Coronary artery (tissue), 2 donors: Measurements from ENCODE around the gene LAPTM4A.
"Not testable (repeated sequence)": the region's sequence is repeated elsewhere in the genome, so short reads cannot be mapped to it uniquely, and the experiment has no call there.

Experiments
- DNase-seq: peaks from one replicate; pipeline ENCODE4 v3.0.0-alpha.2; 2017; ENCODE audit warnings: low spot score
- H3K27ac ChIP-seq, 2 donors: fragments of 200-600 bp; sonication (generic); one replicate each; pipeline ENCODE4 v1.5.1; 2016 to 2019
- H3K4me3 ChIP-seq: fragments of 200-600 bp; sonication (generic); 2 replicates; pipeline ENCODE4 v1.5.1; 2016; ENCODE audit warnings: mild to moderate bottlenecking, moderate library complexity
- CTCF ChIP-seq: fragments of 200-600 bp; sonication (generic); IDR thresholded peaks from one replicate; pipeline ENCODE4 v1.5.1; 2019; ENCODE audit warnings: antibody characterized with exemption

LAPTM4A gene

GRCh38 chr2:20094142-20094755, 42.8 kb upstream of the LAPTM4A start:
- Histone ChIP-seq H3K27ac (no peak overlapping the region), H3K4me3 (no peak overlapping the region)
- TF ChIP-seq CTCF, result no peak
- no peak for DNase-seq

GRCh38 chr2:20093263-20094141, 42.1 kb upstream of the LAPTM4A start:
- TF ChIP-seq CTCF, result peak; percentile 17
- Histone ChIP-seq H3K27ac (no peak overlapping the region), H3K4me3 (no peak overlapping the region)
- DNase-seq, result no peak

- Histone ChIP-seq H3K4me3 (no peak overlapping the region), H3K27ac (no peak overlapping the region)
- no peak for DNase-seq
- TF ChIP-seq CTCF, result no peak
Measured at GRCh38 chr2:20092901-20093235, 41.4 kb upstream of the LAPTM4A start.

- H3K4me3 ChIP-seq, result no peak overlapping the region
- no peak overlapping the region for H3K27ac ChIP-seq
- DNase-seq, result no peak
- TF ChIP-seq CTCF, result no peak
Measured at GRCh38 chr2:20092226-20092900, 40.9 kb upstream of the LAPTM4A start.

GRCh38 chr2:20091305-20091991, 40.0 kb upstream of the LAPTM4A start:
- peak overlapping the region in 1 of 2 donors; percentile 49 for H3K27ac ChIP-seq
- DNase-seq, result no peak
- TF ChIP-seq CTCF, result no peak
- no peak overlapping the region for H3K4me3 ChIP-seq

- Histone ChIP-seq H3K4me3 (no peak overlapping the region), H3K27ac (no peak overlapping the region)
- no peak for TF ChIP-seq CTCF
- no peak for DNase-seq
Measured at GRCh38 chr2:20089715-20090464, 38.5 kb upstream of the LAPTM4A start.

GRCh38 chr2:20085909-20086308, 34.5 kb upstream of the LAPTM4A start:
- H3K4me3 ChIP-seq, H3K27ac ChIP-seq, DNase-seq: not testable (repeated sequence)

GRCh38 chr2:20082812-20083211, 31.4 kb upstream of the LAPTM4A start:
- not testable (repeated sequence) for H3K27ac ChIP-seq, DNase-seq, H3K4me3 ChIP-seq
